HG02610 (cell line): ENCODE results near the gene USP4.

Experiments used
- ATAC-seq: cut with Tn5 transposase; IDR thresholded peaks from one replicate; pipeline ENCODE4 v1.9.1; 2021; ENCODE audit warnings: mild to moderate bottlenecking, moderate library complexity; ENCODE audit not compliant: unreplicated experiment

USP4 gene

DNA sequence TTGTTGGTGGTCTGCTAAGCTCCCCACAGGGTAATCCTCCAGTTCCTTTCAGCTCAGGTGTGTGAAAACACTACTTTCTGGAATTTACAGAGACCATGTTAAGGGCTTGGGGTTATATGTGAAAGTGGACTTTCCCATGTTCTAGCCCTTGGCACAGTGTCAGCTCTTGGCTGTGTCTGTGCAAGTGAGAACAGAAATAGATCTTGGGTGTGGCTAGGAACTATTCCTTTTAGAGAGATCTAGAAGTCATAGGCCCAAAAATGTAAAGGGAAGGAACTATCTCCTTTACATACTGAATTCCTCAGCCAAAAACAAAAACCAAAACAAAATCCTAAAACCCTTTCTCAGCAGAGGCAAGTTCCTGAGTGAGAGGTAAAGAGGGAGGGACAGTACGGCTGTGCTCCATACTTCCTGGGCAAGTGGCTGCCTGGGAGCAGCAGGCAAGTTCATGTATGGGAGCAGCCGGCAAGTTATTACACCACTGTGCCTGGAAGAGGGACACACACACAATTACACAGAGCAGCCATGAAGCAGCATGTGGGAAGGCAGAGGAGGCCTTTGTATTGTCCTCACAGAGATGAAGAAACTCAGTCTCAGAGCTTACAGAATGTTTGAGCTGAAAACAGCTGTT lies 43.0 kb downstream of the USP4 start:
- no peak for ATAC-seq

DNA sequence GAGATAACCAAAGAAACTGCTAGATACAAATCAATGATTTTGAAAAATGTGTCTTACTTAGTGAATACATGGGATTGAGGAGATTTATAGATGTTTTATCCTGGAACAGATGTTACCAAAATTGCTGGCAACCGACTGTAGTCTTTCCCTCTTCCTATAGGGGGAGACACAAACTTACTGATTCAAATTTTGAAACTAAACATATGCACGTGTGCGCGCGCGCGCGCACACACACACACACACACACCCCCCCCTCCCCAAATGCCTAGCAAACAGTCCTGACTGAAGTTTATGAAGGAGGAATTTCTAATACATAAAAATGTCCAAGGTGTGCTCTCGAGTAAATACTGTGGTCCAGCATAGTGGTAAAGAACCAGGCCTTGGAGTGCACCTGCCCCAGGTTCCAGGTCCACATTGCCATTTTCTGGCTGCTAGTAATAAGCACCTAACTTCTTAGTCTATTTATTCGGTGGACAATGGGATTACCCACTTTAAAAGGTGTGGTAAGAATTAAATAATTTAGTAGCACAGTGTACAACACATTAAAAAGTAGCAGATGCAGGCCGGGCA lies 44.3 kb downstream of the USP4 start:
- no peak for ATAC-seq

DNA sequence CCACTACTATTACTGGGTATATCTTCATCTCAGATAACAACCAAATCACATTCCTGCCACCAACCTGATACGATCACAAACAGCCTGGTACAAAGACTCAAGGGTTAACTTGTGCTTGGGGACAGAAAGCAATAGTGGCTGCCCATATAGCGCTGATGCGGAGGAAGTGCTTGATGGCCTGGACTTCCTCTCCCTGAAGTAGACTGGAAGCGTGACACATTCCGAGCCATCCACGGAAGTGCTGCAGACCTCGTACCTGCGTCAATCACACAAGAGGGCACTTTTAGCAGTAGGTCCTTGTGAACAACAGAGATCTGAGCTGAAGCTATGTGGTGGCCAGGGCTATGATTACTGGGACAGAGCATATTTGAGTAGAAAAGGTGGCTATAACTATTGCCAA lies 45.5 kb downstream of the USP4 start:
- ATAC-seq = no peak

DNA sequence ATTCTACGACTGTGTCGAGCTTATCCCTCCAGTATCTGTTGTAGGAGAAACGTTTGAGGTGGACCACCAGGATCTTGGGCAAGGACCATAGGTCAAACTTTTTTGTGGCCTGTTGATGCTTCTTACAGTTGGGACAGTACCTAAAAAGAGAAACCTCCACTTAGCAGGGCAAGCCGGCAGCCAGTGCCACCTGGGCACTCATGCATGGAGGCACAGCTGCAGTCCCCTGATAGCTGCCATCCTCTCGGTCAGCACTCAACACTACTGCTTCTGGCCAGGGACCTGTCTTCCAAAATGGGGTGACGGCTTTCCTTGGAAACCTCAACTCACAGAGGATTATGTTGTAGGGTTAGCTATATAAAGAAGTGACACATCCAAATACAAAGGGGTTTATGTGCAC lies 55.9 kb downstream of the USP4 start:
- ATAC-seq = no peak

DNA sequence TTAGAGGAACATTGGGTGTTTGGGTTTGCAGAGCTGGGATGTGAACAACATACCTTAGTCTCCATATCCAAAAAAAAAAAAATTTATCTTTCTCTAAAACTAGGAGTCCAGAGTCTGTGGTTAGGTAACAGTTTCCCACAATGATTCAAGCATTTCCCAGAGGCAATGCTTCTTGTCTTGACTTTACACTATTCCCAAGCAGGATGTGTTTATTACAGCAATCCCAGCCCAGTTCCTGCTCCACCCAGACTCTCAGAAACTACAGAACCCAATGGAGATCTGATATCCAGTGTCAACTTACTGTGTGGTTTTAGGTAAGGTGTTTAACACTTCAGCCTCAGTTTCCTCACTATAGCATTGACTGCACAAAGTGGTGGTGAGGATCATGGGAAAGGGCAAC lies 60.5 kb downstream of the USP4 start:
- no peak for ATAC-seq

DNA sequence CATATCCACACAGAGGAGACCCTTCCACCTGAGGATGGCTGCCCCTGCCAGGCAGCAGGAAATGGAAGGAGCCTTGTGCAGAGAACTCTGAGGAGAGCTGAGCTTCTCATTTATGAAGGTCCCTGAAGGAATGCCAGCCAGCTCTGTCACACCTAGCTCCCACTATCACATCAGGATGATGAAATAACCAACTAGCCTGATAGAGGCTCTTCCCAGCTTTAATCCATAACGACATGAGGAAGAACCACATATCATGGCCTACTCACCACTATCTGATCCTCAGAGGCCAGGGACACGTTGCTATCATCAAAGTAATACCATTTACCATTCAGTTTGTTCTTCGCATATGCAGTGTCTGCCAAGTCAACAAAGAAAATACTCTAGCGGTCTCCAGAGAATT lies 61.3 kb downstream of the USP4 start:
- ATAC-seq = no peak

DNA sequence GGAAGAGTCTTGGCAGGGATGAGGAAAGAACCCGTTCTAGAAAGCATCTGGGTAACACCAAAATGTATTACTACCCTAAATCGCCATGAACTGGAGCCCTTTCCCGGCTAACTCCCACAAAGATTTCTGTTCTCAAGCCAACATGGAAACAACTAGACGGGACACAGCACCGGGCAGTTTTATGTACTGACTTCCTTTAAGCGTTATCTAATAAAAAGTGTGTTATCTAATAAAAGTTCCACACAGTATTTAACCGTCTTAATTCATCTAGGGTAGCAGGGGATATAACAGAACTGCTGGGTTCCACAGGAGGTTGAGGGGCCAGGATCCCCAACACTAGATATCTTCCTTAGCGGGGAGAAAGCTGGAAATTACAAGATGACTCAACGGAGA lies 62.5 kb downstream of the USP4 start:
- no peak for ATAC-seq

DNA sequence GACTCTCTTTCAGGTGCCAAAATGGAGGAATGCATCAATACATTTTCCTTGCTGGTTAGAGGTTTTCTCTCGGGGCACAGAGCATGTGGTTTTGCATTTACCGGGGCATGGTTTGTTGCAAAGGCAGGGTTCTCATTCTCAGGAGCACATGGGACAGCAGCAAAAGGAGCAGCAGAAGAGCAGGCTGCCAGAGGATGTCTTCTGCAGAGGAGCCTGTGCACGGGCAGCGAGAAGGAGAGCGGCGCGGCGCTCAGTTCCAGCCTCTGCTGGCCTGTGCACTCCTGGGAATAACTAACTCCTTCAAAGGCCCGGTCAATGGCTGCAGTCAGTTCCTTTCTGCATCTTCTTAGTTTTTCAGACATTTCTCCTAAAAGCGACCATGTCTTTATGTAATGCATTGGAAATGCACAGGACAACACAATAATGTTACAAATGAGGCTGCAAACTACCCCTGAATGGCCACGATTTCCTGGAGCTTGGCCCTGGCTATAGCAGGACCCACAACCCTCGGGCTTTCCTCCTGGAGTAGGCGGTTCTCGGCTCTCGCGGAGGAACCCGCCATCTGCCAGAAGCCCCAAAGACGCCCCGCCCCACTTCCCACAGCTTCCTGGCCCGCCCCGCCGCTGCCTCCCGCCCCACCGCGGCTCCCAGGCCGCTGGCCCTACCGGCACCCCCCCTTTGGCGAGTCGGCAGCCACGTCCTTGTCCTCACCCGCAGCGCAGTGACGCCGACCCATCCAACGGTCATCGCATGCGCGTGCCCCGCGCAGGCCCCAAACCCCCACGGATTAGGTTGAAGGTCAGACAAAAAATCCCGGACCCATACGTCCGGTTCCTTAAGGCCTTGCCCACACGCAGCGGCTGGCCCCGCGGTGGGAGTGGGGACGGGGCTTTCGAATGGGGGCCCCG lies 63.1 kb downstream of the USP4 start, which contains the start of gene C3orf62:
C3orf62 (minus strand) TSS at position 758 of the 908 bp plus-strand sequence; CDS start at position 398, 360 bp downstream.
- peak; percentile 65 for ATAC-seq

DNA sequence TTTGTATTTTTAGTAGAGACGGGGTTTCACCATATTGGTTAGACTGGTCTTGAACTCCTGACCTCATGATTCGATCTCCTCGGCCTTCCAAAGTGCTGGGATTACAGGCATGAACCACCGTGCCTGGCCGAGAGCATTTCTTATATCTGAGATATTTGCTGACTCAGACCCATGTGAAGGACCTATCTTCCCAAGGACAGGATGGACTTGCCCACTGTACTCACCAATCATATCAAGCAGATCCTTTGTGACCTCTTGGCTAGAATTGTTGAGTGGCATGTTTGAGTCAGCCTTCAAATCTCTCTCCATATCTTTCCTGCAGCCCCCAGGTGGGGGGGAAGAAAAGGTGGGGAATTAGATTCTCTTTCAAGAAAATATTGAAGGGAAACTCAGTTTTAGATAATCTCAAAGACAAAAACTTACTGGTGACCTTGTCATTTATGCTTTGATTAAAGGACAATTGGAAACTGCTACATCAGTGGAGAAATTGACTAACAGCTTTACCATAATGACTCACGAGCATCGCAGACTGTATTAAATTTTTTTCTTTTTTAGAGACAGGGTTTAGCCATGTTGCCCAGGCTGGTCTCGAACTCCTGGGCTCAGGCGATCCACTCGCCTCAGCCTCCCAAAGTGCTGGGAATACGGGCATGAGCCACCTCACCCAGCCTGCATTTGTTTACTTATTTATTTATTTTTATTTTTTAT lies 65.9 kb downstream of the USP4 start:
- ATAC-seq = no peak

DNA sequence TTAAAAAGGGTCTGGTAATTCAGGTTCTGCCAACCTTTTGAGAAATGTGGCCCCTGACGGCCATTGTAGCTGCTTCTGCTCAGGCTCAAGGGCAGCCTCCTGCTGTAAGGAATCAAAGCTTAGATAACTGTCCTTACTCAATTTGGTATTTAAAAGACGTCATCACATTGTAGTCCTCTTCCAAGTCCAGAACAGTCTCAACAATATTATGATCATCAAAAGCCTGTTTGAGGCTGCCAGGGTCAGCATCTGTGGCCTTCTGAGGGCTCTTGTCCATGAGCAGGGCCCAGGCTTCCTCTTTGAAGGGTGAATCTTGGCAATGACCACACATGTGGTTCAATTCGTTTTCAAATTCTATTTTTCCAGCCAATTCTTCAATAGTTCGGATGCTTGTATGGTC lies 68.8 kb downstream of the USP4 start:
- no peak for ATAC-seq

DNA sequence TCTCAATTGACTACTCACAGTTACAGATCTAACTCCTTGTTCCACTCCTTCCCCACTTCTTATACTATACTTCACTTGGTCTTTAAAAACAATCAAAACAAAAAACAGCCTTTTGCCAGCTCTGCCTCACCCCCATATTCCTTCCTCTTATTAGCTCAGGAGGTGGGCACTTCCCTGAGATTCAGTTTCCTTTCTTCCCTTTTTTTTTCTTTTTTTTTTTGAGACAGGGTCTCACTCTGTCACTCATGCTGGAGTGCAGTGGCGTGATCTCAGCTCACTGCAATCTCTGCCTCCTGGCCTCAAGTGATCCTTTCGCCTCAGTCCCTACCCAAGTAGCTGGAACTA lies 69.7 kb downstream of the USP4 start:
- no peak for ATAC-seq

DNA sequence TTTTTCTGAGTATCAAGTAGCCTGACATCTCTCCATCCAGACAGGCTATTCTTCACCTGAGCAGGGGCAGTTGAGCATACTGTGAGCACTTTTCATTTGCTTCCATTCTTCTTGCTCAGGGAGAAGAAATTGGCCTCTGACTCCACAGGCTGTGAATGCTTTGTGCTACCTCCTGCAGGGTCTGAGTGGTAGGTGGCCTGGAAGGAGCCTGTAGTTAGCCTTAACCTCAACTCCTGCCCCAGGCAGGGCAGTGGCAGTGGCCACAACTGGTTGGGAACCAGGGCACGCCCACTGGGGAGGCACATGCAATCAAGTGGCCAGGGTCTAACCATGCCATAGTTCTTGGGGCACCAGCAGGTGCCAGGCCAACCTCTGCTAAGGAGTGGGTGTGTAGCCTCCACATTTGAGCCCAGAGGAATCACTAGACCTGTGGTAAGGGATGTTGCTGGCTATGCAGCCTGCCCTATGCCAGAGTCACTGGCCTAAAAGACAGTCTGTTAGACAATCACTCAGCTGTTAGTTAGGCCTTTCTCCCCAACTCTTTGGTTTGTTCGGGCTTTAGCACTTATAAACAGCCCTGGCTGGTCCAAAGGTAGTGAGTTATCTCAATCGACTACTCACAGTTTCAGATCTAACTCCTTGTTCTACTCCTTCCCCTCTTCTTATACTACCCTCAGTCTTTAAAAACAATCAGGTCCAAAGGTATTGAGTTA lies 70.3 kb downstream of the USP4 start:
- ATAC-seq = no peak

DNA sequence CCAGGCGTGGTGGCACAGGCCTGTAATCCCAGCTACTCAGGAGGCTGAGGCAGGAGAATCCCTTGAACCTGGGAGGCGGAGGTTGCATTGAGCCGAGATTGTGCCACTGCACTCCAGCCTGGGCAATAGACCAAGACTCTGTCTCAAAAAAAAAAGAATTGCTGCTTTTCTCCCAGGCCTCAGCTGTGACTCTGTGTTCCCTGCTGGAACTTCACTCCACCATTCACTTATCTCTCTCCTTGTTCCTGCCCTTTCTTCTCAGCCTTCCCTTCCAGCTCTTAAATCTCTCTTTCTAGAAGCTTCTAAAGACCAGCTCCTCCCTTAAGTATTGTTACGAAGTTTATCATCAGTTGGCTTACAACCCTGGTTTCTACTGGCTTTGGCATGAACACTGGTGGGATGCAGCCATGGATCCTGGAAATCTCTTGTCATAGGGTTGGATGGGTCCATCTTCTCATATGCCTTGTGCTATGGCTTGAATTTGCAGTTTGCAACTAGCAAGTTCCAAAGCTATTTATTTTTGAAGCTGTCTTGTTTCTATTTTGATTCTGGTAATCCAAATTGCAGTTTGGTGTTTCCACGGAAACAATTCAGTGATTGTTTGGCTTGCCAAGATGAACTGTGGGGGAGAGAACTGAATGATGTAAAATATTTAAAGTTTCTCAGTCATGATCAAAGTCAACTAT lies 73.3 kb downstream of the USP4 start:
- no peak for ATAC-seq

DNA sequence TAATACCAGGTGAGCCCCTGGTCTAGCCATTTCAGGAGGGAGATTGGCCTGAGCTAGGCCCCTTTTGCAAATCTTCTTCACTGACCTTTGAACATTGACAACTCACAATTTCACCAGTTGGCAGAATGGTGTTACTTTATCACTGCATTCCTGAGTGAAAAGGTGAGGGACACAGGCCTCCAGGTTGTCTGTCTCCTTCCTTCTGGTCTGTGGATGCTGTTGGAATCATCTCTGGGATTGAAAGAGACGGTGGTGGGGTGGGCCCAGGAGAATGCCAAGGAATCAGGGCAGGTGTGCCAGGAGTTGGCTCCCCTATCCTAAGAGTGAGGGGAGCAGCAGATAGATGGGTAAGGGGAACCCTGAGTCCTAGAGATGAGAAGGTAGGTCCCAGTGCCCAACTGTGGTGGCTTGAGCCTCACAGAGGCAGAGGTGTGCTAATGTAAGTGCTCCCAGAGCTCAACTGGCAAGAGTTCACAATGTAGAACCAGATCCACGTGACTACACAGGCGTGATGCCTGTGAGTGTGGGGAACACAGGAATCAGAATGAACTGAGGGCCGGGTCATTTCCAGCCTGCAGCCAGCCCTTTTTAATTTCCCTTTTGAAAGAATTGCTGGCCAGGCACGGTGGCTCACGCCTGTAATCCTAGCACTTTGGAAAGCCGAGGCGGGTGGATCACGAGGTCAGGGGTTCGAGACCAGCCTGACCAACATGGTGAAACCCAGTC lies 74.0 kb downstream of the USP4 start:
- no peak for ATAC-seq

DNA sequence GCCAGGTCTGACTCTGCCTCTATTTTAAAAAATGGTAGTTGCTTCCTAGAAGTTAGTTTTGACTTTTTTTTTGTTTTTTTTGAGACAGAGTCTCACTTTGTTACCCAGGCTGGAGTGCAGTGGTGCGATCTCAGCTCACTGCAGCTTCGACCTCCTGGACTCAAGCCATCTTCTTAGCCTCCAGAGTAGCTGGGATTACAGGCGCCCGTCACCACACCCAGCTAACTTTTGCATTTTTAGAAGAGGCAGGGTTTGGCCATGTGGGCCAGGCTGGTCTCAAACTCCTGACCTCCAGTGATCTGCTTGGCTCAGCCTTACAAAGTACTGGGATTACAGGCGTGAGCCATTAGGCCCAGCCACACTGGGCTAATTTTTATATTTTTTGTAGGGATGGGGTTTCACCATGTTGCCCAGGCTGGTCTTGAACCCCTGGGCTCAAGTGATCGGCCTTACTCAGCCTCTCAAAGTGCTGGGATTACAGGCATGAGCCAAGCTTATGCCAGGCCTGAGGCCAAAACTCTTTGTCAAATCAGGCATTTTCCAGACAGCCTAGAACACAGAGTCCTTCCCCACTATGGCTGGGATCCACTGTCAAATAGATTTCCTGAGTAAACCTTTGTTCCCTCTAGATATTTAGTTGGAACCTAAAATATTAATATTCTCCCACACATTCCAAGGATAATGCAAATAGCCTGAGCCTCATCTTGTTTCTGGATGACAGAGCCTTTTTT lies 76.5 kb downstream of the USP4 start:
- no peak for ATAC-seq

DNA sequence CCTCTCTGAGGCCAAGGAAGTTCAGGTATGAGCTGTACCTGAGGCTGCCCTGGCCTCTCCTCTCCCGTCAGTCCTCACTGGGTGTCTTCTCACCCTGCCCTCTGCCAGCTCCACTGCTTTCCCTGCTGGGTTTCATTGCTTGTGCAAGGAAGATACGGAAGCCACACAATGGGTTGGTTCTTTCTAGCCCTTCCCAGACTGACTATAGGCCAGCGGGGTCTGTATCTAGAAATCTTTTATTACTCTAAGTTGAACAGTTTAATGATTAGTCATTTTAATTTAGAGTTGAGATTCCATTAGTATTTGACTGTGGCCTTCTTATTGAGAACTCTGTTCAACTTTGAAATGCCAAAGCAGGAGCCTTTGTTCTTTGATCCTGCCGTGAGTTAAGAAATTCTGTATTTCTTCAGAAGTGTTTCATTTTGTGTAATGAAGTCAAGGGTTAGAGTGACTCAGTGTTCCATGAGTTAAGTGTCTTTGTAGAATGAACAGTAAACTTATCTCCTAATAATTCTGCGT lies 79.0 kb downstream of the USP4 start:
- no peak for ATAC-seq

DNA sequence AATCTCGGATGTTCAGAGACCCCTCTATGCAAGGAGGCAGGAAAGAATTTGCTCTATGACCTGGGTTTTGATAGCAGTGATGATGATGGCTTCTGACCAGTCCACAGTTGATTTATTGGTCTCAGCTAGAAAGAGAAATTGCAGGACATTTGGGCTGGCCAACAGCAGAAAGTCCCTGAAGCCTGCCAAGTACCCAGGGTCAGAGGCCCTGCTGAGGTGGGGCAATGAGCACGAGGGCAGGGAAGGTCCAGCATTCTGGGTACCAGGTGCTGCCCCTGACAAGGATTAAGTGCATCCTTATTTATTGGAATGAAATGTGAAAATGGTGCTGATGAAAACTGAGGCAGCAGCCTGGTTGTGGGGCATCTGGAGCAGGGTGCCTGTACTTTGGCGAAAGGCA lies 82.7 kb downstream of the USP4 start:
- ATAC-seq = no peak

DNA sequence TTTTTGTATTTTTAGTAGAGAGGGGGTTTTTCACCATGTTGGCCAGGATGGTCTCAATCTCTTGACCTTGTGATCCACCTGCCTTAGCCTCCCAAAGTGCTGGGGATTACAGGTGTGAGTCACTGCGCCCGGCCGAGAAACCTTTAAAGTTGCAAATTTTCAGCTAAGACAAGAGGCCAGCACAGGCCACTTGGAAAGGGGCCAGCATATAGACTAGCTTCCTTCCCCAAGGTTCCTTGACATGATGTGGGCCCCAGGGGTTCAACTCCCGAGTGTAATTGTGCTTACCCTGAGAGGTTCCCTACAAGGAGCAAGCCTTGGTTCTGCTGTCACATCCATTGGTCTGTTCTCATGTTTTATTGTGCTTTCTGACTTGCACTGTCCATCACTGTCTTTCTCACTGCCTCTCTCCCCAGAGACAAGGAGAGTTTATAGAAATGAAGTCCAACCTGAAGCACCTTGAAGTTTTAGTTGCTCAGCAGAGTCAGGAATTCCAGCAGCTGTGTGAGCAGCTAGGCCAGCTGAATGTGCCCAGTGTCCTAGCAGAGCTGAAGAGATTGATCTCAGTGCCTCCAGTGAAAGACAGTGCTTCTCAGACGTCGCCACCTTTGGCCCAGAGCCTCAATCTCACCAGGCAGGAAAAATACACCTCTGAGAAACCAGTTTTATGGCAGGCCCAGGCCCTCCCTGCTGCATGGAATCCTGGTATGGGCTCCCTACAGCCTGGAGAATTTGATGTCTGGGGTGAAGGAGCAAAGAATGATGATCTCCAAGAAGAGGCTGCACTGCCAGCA lies 83.9 kb downstream of the USP4 start:
- no peak for ATAC-seq
